ENCODE data around the gene GOLGA5.

The GOLGA5 gene

DNA sequence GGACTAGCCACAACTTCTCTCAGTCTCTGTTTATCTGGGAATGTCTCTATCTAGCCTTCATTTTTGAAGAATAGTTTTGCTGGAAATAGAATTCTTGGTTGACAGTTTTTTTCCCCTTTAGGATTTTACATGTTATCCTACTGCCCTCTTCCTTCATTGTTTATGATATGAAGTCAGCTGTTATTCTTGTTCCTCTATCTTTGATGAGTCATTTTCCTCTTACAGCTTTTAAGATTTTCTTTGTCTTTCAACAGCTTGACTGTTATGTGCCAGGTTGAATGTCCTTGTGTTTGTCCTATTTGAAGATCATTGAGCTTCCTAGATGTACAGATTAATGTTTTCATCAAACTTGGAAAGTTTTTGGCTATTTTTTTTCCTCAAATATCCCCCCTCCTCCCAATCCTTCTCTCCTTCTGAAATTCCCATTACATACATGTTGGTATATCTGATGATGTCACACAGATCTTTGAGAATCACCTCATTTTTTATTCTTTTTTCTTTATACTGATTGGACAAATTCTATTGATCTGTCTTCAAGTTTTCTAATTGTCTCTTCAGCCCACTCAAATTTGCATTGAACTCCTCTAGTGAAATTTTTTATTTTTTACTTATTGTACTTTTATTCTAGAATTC, 4.5 kb upstream of the GOLGA5 start:
- TF ChIP-seq, protein P1, sequence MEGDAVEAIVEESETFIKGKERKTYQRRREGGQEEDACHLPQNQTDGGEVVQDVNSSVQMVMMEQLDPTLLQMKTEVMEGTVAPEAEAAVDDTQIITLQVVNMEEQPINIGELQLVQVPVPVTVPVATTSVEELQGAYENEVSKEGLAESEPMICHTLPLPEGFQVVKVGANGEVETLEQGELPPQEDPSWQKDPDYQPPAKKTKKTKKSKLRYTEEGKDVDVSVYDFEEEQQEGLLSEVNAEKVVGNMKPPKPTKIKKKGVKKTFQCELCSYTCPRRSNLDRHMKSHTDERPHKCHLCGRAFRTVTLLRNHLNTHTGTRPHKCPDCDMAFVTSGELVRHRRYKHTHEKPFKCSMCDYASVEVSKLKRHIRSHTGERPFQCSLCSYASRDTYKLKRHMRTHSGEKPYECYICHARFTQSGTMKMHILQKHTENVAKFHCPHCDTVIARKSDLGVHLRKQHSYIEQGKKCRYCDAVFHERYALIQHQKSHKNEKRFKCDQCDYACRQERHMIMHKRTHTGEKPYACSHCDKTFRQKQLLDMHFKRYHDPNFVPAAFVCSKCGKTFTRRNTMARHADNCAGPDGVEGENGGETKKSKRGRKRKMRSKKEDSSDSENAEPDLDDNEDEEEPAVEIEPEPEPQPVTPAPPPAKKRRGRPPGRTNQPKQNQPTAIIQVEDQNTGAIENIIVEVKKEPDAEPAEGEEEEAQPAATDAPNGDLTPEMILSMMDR (IDR thresholded peaks at IDR 0.05; ENCODE audit: extremely low read depth, insufficient read depth, missing control alignments), result no peak
- in situ Hi-C loops (cut with MboI; ENCODE audit: low pct_unique_long_range_greater_than_20kb, low sequenced_read_pairs, unreplicated experiment), result loop anchor here (25.0 kb wide), 1 partner anchor 202 kb away; no protein-coding TSS in a partner anchor
- no peak for DNase-seq (ENCODE audit: low spot score)

DNA sequence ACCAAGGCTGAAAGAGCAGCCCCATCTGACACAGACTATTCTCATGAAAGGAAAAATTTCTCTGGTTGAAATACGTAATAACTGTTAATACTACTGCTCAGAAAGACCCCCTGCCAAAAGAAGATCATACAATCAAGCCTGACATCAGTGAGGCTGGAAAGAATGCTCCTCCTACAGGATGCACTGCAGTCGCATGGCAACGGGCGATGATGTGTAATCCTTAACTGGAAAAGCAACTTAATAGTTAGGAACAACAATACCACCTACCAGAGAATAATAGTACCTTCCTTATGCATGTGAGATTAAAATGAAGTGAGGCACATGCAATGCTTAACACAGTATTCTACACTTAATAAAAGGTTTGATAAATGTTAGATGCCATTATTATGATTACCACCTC, 1.2 kb upstream of the GOLGA5 start:
- DNase-seq (ENCODE audit: low spot score), result no peak
- TF ChIP-seq, protein P1 (IDR thresholded peaks at IDR 0.05; ENCODE audit: extremely low read depth, insufficient read depth, missing control alignments), result no peak
- in situ Hi-C loops (cut with MboI; ENCODE audit: low pct_unique_long_range_greater_than_20kb, low sequenced_read_pairs, unreplicated experiment), result loop anchor here (25.0 kb wide), 1 partner anchor 206 kb away; no protein-coding TSS in a partner anchor

DNA sequence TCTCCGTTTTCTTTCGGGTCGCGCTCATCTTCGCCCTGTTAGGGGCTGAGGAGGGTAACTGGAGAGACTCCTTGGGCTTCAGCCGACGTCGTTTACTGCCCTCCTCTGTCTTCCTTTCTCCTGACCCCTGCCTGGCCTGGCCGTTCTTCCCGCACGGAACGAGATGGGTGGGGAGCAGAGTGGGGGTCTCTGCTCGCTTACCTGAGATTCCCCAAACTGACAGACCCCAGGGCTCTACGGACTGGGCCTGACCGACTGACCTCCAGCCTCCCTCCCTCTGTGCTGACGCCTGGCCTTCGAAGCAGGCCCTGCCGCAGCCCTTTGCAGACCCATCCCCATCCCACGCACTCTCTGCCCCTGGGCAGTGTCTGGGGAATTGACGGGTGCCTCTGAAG, 439 bp downstream of the GOLGA5 start:
- in situ Hi-C loops (cut with MboI; ENCODE audit: low pct_unique_long_range_greater_than_20kb, low sequenced_read_pairs, unreplicated experiment), result loop anchor here (25.0 kb wide), 1 partner anchor 207 kb away; no protein-coding TSS in a partner anchor
- TF ChIP-seq, protein P1 (IDR thresholded peaks at IDR 0.05; ENCODE audit: extremely low read depth, insufficient read depth, missing control alignments), result no peak
- no peak for DNase-seq (ENCODE audit: low spot score)

DNA sequence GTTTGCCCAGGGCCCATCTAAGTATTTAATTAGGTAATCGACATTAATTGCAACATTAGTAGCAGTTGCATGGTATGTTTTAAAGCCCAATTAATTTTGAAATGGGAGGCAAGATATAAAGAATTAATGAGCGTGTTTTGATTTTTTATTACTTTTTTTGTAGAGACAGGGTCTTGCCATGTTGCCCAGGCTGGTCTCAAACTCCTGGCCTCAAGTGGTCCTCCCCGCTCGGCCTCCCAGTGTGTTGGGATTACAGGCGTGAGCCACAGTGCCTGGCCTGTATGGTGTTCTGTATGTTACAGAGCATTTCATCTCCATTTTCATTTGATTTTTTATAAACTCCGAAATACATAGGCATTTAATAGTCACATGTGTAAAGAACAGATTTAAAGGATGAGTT, 856 bp downstream of the GOLGA5 start:
- no peak for DNase-seq (ENCODE audit: low spot score)
- in situ Hi-C loops (cut with MboI; ENCODE audit: low pct_unique_long_range_greater_than_20kb, low sequenced_read_pairs, unreplicated experiment), result loop anchor here (25.0 kb wide), 1 partner anchor 208 kb away; no protein-coding TSS in a partner anchor
- TF ChIP-seq, protein P1 (IDR thresholded peaks at IDR 0.05; ENCODE audit: extremely low read depth, insufficient read depth, missing control alignments), result no peak

DNA sequence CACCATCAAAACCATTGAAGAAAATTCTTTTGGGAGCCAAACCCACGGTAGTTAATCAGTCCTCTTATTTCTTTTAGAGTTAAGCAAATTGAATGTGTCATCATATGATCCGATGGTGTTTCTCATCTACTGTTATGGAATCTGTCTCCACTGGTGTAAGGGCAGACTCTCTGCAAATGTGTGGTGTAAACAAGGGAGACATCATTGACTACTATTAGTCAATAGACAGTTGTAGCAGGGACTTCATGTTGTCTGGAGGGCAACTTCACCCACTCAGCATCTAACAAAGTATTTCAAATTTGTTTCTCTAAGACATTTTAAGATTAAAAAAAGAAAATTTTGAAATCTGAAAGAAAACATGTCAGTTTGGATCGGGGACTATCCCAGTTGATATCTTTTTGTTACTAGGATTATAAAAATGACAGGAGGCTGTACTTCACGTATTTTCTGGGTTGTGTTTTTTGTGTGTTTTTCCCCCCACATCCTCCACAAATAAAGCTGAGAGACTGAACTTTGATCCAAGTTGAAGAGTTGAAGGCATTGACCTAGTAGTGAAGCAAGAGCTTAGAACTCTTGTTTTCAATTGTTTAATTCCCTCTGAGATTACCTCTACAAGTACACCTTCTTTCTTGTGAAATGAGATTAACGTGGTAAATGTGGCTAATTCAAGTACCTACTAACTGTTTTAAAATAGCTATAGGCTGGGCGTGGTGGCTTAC, 4.0 kb downstream of the GOLGA5 start:
- no peak for DNase-seq (ENCODE audit: low spot score)
- in situ Hi-C loops (cut with MboI; ENCODE audit: low pct_unique_long_range_greater_than_20kb, low sequenced_read_pairs, unreplicated experiment), result loop anchor here (25.0 kb wide), 1 partner anchor 211 kb away; no protein-coding TSS in a partner anchor
- TF ChIP-seq, protein P1 (IDR thresholded peaks at IDR 0.05; ENCODE audit: extremely low read depth, insufficient read depth, missing control alignments), result no peak

DNA sequence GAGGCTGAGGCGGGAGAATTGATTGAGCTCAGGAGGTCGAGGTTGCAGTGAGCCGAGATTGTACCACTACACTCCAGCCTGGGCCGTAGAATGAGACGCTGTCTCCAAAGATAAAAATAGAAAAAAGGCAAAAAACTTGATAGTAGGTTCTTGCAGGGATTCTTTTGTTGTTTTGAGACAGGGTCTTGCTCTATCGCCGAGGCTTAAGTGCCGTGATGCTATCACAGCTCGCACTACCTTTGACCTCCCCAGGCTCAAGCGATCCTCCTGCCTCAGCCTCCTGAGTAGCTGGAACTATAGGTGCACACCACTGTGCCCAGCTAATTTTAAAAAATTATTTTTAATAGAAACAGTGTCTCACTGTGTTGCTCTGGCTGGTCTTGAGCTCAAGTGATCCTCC, 4.7 kb downstream of the GOLGA5 start:
- TF ChIP-seq, protein P1 (IDR thresholded peaks at IDR 0.05; ENCODE audit: extremely low read depth, insufficient read depth, missing control alignments), result no peak
- in situ Hi-C loops (cut with MboI; ENCODE audit: low pct_unique_long_range_greater_than_20kb, low sequenced_read_pairs, unreplicated experiment), result loop anchor here (25.0 kb wide), 1 partner anchor 212 kb away; no protein-coding TSS in a partner anchor
- DNase-seq (ENCODE audit: low spot score), result no peak

Measured in GM13977 (cell line).